Activated CD8-positive, alpha-beta memory T cell treated with anti-CD3 and anti-CD28 coated beads for 36 hours (primary cell): ENCODE results near the gene FHAD1. TPM values are rescaled to one million over a fixed set of nuclear protein-coding genes. Genes with fewer than 3 reads are reported as not detected.
"Not testable (repeated sequence)": the region's sequence is repeated elsewhere in the genome, so short reads cannot be mapped to it uniquely, and the experiment has no call there.

Source experiments
- CTCF ChIA-PET: fragments of 350-600 bp; sonication (Branson Sonifier 250); formaldehyde crosslinking; loops from one replicate; lab custom pipeline; 2021; ENCODE audit warnings: antibody characterized with exemption; lab: Charles Lee
- POLR2A ChIA-PET: fragments of 350-600 bp; sonication (Branson Sonifier 250); formaldehyde crosslinking; loops from one replicate; lab custom pipeline; 2021; ENCODE audit warnings: antibody characterized with exemption; lab: Charles Lee
- total RNA-seq, 2 experiments: library from RNA; stranded (reverse); gene quantifications; one replicate each; pipeline ENCODE4 v1.2.3, GENCODE V29; 2021

FHAD1 gene
- total RNA-seq, 2 experiments from 2014 or later: 0.38 TPM; not detected in 1

GRCh38 chr1:15288173-15288926, 41.3 kb downstream of the FHAD1 start:
- POLR2A ChIA-PET: no interaction called here
- CTCF ChIA-PET: no interaction called here

- CTCF ChIA-PET: no interaction called here
- POLR2A ChIA-PET: no interaction called here
Observed at GRCh38 chr1:15289251-15289651, 42.2 kb downstream of the FHAD1 start.

- CTCF ChIA-PET: interaction anchor here (1.7 kb wide), 2 partner anchors 13 to 17 kb away, joined by 5 read pairs; no protein-coding TSS in a partner anchor
- POLR2A ChIA-PET: no interaction called here
Observed at GRCh38 chr1:15290382-15290781, 43.4 kb downstream of the FHAD1 start.

- POLR2A ChIA-PET: no interaction called here
- CTCF ChIA-PET: no interaction called here
Observed at GRCh38 chr1:15295696-15296095, 48.7 kb downstream of the FHAD1 start.

GRCh38 chr1:15296585-15297321, 49.7 kb downstream of the FHAD1 start:
- CTCF ChIA-PET: no interaction called here
- POLR2A ChIA-PET: interaction anchor here (0.7 kb wide), 1 partner anchor 48 kb away, joined by 3 read pairs; no protein-coding TSS in a partner anchor

GRCh38 chr1:15297975-15298374, 51.0 kb downstream of the FHAD1 start:
- CTCF ChIA-PET, POLR2A ChIA-PET: not testable (repeated sequence)

- ChIA-PET POLR2A (no interaction called here), CTCF (interaction anchor here (1.4 kb wide), 1 partner anchor 171 kb away, joined by 5 read pairs; no protein-coding TSS in a partner anchor)
Observed at GRCh38 chr1:15299179-15299578, 52.2 kb downstream of the FHAD1 start.

- ChIA-PET CTCF (interaction anchor here (0.6 to 1.4 kb wide), 4 partner anchors 24 to 467 kb away, joined by 3 to 5 read pairs (median 3); no protein-coding TSS in a partner anchor), POLR2A (no interaction called here)
Observed at GRCh38 chr1:15299806-15300205, 52.8 kb downstream of the FHAD1 start.

GRCh38 chr1:15303935-15304334, 56.9 kb downstream of the FHAD1 start:
- CTCF ChIA-PET: interaction anchor here (0.6 to 2.7 kb wide), 6 partner anchors 10 to 175 kb away, joined by 3 to 10 read pairs (median 4); no protein-coding TSS in a partner anchor
- POLR2A ChIA-PET: interaction anchor here (0.6 kb wide), 1 partner anchor 49 kb away, joined by 3 read pairs; no protein-coding TSS in a partner anchor

GRCh38 chr1:15304708-15305467, 57.9 kb downstream of the FHAD1 start:
- POLR2A ChIA-PET: interaction anchor here (0.6 kb wide), 1 partner anchor 50 kb away, joined by 3 read pairs; no protein-coding TSS in a partner anchor
- CTCF ChIA-PET: interaction anchor here (0.7 to 2.7 kb wide), 8 partner anchors 9 to 488 kb away, joined by 3 to 10 read pairs (median 3); partner anchors contain the start of gene TMEM51

- ChIA-PET POLR2A (no interaction called here), CTCF (interaction anchor here (0.7 to 2.7 kb wide), 5 partner anchors 112 to 488 kb away, joined by 3 to 10 read pairs (median 3); partner anchors contain the start of gene TMEM51)
Observed at GRCh38 chr1:15305468-15305770, 58.4 kb downstream of the FHAD1 start.

GRCh38 chr1:15306352-15306751, 59.3 kb downstream of the FHAD1 start:
- CTCF ChIA-PET: interaction anchor here (0.9 kb wide), 2 partner anchors 17 to 178 kb away, joined by 3 to 4 read pairs; no protein-coding TSS in a partner anchor
- POLR2A ChIA-PET: not testable (repeated sequence)

- POLR2A ChIA-PET: no interaction called here
- CTCF ChIA-PET: interaction anchor here (1.2 kb wide), 1 partner anchor 180 kb away, joined by 4 read pairs; no protein-coding TSS in a partner anchor
Observed at GRCh38 chr1:15308135-15308534, 61.1 kb downstream of the FHAD1 start.

- CTCF ChIA-PET: interaction anchor here (1.2 kb wide), 2 partner anchors 15 to 180 kb away, joined by 3 to 4 read pairs; no protein-coding TSS in a partner anchor
- POLR2A ChIA-PET: no interaction called here
Observed at GRCh38 chr1:15308621-15309027, 61.6 kb downstream of the FHAD1 start.

- ChIA-PET POLR2A (no interaction called here), CTCF (interaction anchor here (0.6 to 1.2 kb wide), 2 partner anchors 14 to 472 kb away, joined by 3 read pairs; no protein-coding TSS in a partner anchor)
Observed at GRCh38 chr1:15309687-15310086, 62.7 kb downstream of the FHAD1 start.

GRCh38 chr1:15310544-15310943, 63.5 kb downstream of the FHAD1 start:
- ChIA-PET POLR2A (interaction anchor here (0.6 kb wide), 1 partner anchor 114 kb away, joined by 5 read pairs; no protein-coding TSS in a partner anchor), CTCF (no interaction called here)

GRCh38 chr1:15311122-15311822, 64.2 kb downstream of the FHAD1 start:
- POLR2A ChIA-PET: interaction anchor here (0.6 kb wide), 1 partner anchor 113 kb away, joined by 5 read pairs; no protein-coding TSS in a partner anchor

GRCh38 chr1:15311880-15312279, 64.9 kb downstream of the FHAD1 start:
- CTCF ChIA-PET: interaction anchor here (1.4 to 1.8 kb wide), 2 partner anchors 40 to 51 kb away, joined by 3 to 5 read pairs; no protein-coding TSS in a partner anchor
- POLR2A ChIA-PET: no interaction called here

More at GRCh38 chr1:15311122-15311822, 64.2 kb downstream of the FHAD1 start:
- CTCF ChIA-PET: interaction anchor here (1.8 kb wide), 1 partner anchor 39 kb away, joined by 5 read pairs; no protein-coding TSS in a partner anchor
